ENCODE data around the gene YTHDF1.

YTHDF1 gene

GRCh38 chr20:63153254-63154221 lies 62.4 kb downstream of the YTHDF1 start:
- no peaks in the 10 kb centered on the region for H3K4me1 ChIP-seq (ENCODE audit: control insufficient read depth, insufficient read depth, low read length)
- H3K9me3 ChIP-seq (ENCODE audit: control insufficient read depth, insufficient read depth, low read depth, low read length) = no peaks in the 10 kb centered on the region
- ChIA-PET POLR2A (interaction anchor here (0.5 kb wide), 1 partner anchor 645 kb away, joined by 3 read pairs; no protein-coding TSS in a partner anchor), CTCF (no interaction called here)
- no peaks in the 10 kb centered on the region for H3K36me3 ChIP-seq (ENCODE audit: control insufficient read depth in 2 of 2, insufficient read depth in 1 of 2, low read length in 2 of 2)
- H3K4me3 ChIP-seq (ENCODE audit: low read depth, low read length) = no peak overlapping the region
- no peak overlapping the region for H3K27ac ChIP-seq (ENCODE audit: extremely low read depth, low read depth, low read length)
- no peak for TF ChIP-seq ZNF10 (tag by site-specific recombination; IDR thresholded peaks at IDR 0.05)
- TF ChIP-seq ZBTB48 (tag by site-specific recombination; IDR thresholded peaks at IDR 0.05) = no peak
- TF ChIP-seq ZNF792 (tag by site-specific recombination; IDR thresholded peaks at IDR 0.05) = no peak
- no peak for TF ChIP-seq ZNF16 (tag by site-specific recombination; IDR thresholded peaks at IDR 0.05; ENCODE audit: low read depth)
- no peak for TF ChIP-seq ZNF18 (tag by site-specific recombination; IDR thresholded peaks at IDR 0.05)
- TF ChIP-seq SETDB1 (IDR thresholded peaks at IDR 0.05; ENCODE audit: insufficient read length, low read length) = no peak
- TF ChIP-seq HIC1 (tag by site-specific recombination; IDR thresholded peaks at IDR 0.05) = no peak
- TF ChIP-seq, protein P1, sequence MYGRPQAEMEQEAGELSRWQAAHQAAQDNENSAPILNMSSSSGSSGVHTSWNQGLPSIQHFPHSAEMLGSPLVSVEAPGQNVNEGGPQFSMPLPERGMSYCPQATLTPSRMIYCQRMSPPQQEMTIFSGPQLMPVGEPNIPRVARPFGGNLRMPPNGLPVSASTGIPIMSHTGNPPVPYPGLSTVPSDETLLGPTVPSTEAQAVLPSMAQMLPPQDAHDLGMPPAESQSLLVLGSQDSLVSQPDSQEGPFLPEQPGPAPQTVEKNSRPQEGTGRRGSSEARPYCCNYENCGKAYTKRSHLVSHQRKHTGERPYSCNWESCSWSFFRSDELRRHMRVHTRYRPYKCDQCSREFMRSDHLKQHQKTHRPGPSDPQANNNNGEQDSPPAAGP (tag by site-specific recombination; IDR thresholded peaks at IDR 0.05) = no peak
- no peak for TF ChIP-seq ZNF184 (tag by site-specific recombination; IDR thresholded peaks at IDR 0.05)
- no peak for TF ChIP-seq ZBTB10 (tag by site-specific recombination; IDR thresholded peaks at IDR 0.05)
- TF ChIP-seq ZNF416 (tag by site-specific recombination; IDR thresholded peaks at IDR 0.05) = no peak
- no peak for TF ChIP-seq SALL2 (tag by site-specific recombination; IDR thresholded peaks at IDR 0.05; ENCODE audit: borderline replicate concordance)
- TF ChIP-seq BCL11A (tag by site-specific recombination; IDR thresholded peaks at IDR 0.05; ENCODE audit: low read depth) = no peak
- TF ChIP-seq ZNF24 (tag by site-specific recombination; IDR thresholded peaks at IDR 0.05) = no peak
- no peak for TF ChIP-seq ZNF146 (tag by site-specific recombination; IDR thresholded peaks at IDR 0.05)
- no peak for TF ChIP-seq REST (tag by site-specific recombination; IDR thresholded peaks at IDR 0.05)
- no peak for TF ChIP-seq ZNF274 (IDR thresholded peaks at IDR 0.05; ENCODE audit: low read length)
- no peak for TF ChIP-seq ZNF274 (tag by site-specific recombination; IDR thresholded peaks at IDR 0.05; ENCODE audit: borderline replicate concordance)
- no peak for TF ChIP-seq ZNF544 (tag by site-specific recombination; IDR thresholded peaks at IDR 0.05)
- no peak for TF ChIP-seq ZNF571 (tag by site-specific recombination; IDR thresholded peaks at IDR 0.05)
